ENCODE data around the gene ARAF.
"Not testable (repeated sequence)": the region's sequence is repeated elsewhere in the genome, so short reads cannot be mapped to it uniquely, and the experiment has no call there.

DNA sequence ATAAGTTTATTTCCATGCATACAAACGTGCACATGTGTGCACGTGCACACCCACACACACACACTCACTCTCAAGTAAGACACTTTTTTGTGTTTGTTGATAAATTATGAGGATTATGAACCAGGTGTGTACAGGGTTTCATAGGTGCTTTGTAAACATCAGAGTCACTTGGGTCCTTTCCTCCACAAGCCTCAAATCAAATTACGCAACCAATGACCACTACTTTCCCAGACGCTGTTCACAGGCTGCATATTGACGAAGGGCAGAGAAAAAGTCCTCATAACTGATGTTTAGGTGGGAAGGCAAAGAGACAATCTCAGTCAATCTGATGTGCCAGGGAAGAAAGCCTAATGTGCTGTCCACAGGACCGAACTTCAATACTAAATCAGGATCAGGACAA lies 48.6 kb upstream of the ARAF start:
- not testable (repeated sequence) for TF ChIP-seq POLR2AphosphoS5 (IDR thresholded peaks at IDR 0.05)
- TF ChIP-seq, protein P1, sequence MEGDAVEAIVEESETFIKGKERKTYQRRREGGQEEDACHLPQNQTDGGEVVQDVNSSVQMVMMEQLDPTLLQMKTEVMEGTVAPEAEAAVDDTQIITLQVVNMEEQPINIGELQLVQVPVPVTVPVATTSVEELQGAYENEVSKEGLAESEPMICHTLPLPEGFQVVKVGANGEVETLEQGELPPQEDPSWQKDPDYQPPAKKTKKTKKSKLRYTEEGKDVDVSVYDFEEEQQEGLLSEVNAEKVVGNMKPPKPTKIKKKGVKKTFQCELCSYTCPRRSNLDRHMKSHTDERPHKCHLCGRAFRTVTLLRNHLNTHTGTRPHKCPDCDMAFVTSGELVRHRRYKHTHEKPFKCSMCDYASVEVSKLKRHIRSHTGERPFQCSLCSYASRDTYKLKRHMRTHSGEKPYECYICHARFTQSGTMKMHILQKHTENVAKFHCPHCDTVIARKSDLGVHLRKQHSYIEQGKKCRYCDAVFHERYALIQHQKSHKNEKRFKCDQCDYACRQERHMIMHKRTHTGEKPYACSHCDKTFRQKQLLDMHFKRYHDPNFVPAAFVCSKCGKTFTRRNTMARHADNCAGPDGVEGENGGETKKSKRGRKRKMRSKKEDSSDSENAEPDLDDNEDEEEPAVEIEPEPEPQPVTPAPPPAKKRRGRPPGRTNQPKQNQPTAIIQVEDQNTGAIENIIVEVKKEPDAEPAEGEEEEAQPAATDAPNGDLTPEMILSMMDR (IDR thresholded peaks at IDR 0.05): not testable (repeated sequence)

All from gastroesophageal sphincter (tissue), 3 donors.